Nucleus accumbens (tissue), 56 donors: ENCODE data around the gene ZNF566.
"Not testable (repeated sequence)": the region's sequence is repeated elsewhere in the genome, so short reads cannot be mapped to it uniquely, and the experiment has no call there.

Experiments
- DNase-seq, 56 donors: peaks; one replicate each; lab custom pipeline; 2025; lab: John Stamatoyannopoulos, UW

ZNF566 gene

DNA sequence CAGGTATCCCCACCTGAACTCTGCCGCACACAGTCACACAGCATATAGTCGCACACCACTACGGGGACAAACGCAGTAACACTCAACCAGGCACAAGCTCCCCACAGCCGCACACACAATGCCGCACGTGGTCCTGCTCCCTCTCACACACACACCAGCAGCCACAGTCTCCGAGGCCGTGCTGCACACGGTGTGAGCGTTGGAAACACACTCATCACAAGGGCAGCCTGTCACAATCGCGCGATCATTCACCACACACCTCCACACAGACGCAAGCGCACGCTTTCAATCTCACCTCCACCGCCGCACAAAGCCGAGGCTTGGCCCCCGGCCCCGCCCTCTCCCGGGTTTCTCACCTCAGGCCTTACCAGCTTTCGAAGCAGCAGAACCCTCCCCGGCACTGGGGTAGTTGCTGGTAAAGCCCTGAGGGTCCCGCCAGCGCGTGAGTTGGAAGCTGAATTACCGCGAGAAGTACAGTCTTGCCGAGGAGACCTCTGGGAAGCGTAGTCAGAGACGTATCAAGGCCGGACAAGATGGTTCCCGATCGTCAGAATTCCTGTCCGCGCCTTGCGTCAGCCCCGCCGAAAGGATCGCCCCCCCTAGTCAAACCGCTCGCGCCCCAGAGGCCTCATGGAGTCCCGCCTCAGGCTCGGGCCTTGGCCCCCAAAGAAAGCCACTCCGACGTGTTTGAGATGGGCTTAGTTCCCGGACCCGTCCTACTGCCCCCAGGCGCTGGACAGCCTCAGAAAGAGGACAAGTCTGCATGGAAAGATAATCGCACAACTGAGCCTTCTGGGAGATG is at the start of gene ZNF566:
Gene ZNF566 (minus strand): TSS at position 444 of the 802 bp plus-strand sequence. CDS start 13,004 bp downstream, outside the sequence.
- peak; percentile 47 to 97 (median 90) for DNase-seq

DNA sequence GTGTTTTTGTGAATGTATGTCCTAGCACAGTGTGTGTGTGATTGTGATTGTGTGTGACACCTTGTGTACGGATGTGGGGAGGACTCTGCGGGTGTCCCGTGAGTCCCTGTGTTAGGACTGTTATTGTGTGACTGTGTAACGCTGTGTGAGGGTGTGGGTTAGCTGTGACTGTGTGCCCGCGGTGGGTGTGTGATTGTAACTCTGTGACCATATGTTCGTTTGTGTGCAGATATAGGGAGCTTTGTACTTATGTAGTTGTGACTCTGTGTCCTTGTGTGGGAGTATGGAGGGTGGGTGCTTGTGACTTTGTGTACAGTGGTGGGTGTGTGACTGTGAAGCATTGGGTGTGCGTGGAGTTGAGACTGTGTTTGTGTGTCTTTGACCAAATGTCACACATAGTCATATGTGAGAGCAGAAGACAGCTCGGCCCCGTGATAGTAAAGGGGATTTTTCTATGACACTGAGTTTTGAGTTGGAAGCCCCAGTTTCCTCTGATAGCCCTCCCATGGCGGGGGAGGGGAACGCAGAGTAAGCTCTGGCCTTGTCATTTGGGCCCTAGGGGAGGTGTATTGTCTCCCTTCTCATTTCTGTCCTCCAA is 39.7 kb upstream of the ZNF566 start:
- peak in 4 of 56 donors; percentile 0 to 37 (median 18) for DNase-seq

DNA sequence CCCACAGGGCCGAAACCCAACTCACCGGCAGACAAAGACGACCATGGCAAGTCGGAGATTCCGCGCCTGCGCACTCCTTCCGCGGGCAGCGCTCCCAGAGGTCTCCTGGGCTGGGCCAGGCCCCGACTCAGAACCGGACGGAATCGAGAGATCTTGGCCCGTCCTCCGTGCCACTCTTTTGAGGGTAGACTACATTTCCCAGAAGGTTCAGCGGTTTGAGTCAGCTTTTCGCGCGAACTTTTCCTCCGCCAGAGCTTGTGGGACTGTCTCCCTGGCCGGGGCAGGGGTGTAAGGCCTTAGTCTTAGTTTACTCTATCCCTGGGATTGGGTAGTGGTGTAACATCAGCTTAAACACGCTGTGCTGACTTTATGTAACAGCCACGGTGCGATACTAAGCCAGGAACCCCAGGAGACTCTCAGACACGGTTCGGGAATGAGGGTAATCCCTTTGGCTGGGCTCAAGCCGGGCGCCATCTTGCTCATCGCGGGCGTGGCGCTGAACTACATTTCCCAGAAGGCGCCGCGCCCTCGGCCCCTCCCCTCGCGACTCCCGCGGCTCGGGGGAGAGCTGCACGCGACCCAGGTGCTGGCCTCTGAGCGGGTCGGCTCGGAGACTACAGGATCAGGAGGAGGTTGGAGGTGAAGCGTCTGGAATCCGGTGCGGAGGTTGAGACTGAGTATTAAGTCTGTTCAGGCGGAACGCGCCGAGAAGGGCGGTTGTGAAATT is 39.0 kb upstream of the ZNF566 start, which contains the start of gene ZNF260:
Gene ZNF260 (minus strand): TSS at position 78 of the 727 bp plus-strand sequence. CDS start 13,033 bp downstream, outside the sequence.
- DNase-seq: peak; percentile 80 to 99 (median 96)

DNA sequence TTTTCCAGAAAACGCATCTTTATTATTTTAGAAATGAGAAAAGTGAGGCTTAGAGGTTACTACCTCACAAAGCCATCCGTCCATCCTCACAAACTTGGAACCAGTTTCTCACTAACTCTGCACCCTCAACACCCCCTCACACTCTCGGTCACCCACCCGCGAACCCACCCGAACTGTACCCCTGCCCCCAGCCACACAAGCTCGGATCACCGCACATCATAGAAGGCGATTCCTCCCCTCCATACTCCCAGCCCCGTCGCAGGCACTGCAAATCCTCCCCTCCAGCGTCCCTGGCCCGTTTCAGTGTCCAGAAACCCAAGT is 38.5 kb upstream of the ZNF566 start:
- DNase-seq: no peak

DNA sequence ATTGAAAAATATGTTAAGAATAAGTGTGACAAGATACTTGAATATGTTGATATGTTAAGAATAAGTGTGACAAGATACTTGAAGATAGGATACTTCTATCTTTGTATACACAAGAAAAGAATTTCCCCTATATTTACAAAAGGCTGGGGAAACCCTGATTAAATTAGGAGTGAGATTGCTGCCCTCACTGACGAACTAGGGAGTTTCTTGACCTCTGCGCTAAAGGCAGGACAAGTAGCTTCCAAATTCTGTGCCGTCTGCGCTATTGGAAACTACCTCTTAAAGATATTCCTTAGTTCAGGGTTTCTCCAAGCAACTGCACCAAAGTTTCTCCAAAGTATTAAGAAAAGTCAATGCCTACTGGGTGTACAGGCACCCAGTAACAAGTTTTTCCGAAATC is 38.0 kb upstream of the ZNF566 start:
- DNase-seq: no peak

DNA sequence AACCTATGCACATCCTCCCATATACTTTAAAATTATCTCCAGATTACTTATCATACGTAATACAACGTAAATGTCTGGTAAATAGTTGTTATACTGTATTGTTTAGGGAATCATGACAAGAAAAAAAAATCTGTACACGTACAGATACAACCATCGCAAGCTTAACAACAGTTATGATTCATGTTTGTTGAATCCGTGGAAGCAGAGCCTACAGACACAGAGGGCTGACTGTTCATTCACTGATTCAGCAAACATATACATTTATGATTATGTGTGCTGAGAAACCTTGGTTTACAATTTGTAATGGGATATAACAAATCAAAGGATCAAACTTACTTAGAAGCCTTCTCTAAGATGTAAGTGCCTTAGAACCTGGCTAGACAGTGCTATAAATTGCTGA is 37.2 kb upstream of the ZNF566 start:
- DNase-seq: no peak

DNA sequence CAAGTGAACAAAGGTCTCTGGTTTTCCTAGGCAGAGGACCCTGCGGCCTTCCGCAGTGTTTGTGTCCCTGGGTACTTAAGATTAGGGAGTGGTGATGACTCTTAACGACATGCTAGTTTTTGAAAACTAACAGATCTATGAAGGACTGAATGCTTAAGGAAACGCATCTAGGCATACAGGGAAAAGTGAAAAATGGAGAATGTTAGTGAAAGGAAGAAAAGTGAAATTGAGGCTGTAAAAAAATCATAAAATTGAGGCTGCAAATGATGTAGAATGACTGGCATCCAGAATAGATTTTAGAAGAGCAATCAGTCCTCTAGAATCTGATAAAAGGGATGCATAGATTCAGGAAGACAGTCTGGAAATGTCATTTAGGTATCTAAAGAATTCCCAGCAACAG is 35.3 kb upstream of the ZNF566 start:
- DNase-seq: no peak

DNA sequence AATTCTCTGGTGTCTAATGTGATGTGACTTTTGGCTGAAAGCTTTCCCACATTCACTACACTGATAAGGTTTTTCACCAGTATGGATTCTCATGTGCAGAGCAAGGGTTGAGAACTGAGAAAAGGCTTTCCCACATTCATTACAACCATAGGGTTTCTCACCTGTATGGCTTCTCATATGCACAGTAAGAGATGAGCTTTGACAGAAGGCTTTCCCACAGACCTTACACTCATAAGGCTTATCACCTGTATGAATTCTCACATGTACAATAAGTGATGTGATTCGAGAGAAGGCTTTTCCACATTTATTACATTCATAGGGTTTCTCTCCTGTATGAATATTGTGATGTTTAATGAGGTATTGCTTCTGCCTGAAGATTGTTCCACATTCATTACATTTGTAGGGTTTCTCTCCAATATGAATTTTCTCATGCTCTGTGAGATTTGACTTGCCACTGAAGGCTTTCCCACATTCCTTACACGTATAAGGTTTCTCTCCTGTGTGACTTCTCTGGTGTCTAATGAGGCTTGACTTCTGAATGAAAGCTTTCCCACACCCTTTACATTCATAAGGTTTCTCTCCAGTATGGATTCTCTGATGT is 24.8 kb upstream of the ZNF566 start:
- no peak for DNase-seq

DNA sequence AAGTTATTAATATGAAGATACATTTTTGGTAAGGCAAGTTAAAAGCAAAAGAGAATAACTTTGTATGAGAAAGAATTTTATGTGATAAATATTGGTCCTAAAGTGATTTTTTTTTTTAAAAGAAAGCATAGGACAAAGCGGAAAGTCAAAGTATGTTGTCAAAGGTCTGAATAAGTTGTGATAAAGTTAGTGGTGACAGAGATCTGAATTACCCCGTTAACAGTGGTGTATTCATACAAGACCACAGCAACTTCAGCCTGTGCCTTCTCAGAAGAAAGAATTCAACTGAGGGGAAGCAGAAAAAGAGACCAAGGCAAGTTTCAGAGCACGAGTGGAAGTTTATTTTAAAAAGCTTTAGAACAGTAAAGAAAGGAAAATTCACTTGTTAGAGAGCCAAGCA is 19.0 kb upstream of the ZNF566 start:
- DNase-seq: no peak

DNA sequence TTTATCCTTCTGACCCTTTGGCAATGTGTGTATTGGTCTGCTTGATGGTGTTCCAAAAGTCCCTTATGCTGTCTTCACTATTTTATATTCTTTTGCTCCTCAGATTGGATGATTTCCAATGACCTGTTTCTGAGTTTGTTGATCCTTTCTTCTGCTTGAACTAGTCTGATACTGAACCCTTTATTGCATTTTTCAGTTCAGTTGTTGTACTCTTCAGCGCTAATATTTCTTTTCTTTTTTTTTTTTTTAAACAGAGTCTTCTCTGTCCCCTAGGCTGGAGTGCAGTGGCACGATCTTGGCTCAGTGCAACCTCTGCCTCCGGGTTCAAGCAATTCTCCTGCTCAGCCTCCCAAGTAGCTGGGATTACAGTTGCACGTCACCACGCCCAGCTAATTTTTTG is 12.6 kb upstream of the ZNF566 start:
- no peak for DNase-seq

DNA sequence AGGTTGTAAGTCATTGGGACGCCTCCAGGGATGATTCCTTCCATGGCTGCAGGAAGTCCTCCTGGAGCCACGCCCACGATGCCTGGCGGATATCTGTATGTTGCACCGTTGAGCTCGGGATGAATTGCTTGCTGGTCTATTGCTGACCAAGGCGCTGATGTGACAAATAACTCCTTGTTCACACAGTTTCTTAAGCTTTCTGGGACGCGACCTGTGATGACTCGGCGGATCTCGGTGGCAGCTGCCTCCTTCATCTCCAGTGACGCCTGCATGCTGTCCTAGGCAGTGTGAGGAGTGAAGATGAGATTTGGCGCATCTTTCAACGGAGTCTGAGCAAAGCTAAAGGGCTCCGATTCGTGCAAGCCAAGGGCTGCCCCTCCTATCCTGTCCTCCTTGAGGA is 7.6 kb upstream of the ZNF566 start:
- DNase-seq: no peak

DNA sequence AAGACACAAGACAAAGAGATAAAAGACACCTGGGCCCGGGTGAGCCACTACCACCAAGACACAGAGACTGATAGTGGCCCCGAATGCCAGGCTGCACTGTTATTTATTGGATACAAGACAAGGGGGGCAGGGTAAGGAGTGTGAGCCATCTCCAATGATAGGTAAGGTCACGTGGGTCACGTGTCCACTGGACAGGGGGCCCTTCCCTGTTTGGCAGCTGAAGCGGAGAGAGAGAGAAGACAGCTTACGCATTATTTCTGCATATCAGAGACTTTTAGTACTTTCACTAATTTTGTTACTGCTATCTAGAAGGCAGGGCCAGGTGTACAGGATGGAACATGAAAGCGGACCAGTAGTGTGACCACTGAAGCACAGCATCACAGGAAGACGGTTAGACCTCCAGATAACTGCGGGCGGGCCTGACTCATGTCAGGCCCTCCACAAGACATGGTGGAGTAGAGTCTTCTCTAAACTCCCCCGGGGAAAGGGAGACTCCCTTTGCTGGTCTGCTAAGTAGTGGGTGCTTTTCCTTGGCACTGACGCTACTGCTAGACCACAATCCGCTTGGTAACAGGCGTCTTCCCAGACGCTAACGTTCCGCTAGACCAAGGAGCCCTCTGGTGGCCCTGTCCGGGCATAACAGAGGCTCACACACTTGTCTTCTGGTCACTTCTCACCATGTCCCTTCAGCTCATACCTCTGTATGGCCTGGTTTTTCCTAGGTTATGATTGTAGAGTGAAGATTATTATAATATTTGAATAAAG is 3.5 kb upstream of the ZNF566 start:
- DNase-seq: peak in 45 of 56 donors; percentile 6 to 76 (median 25)

DNA sequence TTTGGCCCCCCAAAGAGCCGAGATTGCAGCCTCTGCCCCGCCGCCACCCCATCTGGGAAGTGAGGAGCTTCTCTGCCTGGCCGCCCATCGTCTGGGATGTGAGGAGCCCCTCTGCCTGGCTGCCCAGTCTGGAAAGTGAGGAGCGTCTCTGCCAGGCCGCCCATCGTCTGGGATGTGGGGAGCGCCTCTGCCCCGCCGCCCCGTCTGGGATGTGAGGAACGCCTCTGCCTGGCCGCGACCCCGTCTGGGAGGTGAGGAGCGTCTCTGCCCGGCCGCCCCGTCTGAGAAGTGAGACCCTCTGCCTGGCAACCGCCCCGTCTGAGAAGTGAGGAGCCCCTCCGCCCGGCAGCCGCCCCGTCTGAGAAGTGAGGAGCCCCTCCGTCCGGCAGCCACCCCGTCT is 1.5 kb upstream of the ZNF566 start:
- not testable (repeated sequence) for DNase-seq

DNA sequence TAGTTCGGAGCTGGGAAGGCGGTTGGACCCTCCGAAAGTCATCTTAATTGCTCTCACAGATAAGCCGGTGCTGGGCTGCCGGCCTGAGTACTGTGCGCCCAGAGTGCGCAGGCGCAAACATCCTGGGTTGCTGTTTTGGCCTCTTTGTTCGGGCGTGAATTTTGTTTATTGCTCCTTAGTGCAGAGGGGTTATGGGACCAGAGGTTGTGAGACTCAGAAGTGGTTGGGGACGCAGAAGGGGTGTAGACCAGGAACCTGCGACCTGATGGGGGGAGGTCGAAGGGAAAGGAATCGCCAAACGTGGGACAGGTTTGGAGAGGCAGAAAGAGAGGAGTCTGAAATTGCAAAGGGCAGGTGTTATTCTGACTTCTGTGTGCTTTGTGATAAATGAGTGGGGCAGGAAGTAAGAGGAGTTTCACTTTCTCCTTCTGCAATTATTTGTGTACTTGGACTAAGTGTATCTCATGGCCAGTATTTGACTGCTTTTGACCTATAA is 607 bp upstream of the ZNF566 start:
- peak in 5 of 56 donors; percentile 47 to 86 (median 76) for DNase-seq

DNA sequence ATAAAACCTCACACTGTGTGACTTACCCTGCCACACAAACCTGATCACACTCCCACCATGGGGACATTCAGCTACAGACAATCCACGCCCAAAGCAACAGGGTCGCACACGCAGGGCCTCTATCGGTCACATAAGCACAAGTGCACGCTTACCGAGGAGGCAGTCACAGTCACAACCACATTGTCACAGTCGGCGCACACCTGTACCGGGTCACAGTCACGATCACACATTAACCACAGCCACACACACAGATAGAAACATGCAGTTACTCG is 579 bp downstream of the ZNF566 start:
- DNase-seq: peak in 14 of 56 donors; percentile 25 to 68 (median 44)

DNA sequence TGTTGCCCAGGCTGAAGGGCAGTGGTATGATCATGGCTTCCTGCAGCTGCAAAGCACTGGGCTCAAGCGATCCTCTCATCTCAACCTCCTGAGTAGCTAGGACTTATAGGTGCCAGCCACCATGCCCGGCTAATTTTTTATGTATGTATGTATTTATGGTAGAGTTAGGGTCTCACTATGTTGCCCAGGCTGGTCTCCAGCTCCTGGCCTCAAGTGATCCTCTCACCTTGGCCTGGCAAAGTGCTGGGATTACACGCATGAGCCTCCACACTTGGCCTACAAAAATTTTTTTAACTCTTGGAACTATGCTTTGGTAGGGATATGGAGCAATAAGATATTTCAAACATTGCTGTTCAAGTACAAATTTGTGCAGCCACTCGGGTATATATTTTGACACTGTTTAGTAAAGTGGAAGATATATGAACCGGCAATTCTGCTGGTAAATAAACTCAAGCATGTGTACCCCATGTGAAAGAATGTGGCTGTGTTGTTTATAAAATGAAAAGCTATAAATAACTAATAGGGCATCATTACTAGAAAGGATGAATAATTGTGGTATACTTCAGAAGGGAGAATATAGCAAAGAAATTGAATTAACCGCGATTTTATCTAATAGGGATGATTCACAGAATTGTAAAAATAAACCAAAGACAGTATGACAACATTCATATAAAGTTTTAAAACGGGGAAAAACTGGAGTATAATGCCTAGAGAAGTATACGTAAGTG is 1.1 kb downstream of the ZNF566 start:
- no peak for DNase-seq

DNA sequence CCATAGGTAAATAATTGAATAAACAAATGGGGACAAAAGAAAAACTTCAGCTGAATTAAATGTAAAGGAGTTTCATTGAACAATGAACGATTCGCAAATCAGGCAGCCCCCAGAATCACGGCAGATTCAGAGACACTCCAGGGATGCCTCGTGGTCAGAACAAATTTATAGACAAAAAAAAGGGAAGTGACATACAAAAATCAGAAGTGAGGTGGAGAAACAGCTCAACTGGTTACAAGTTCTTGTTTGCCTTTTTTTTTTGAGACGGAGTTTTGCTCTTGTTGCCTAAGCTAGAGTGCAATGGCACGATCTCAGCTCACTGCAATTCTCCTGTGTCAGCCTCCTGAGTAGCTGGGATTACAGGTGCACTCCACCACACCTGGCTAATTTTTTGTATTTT is 5.7 kb downstream of the ZNF566 start:
- DNase-seq: no peak

DNA sequence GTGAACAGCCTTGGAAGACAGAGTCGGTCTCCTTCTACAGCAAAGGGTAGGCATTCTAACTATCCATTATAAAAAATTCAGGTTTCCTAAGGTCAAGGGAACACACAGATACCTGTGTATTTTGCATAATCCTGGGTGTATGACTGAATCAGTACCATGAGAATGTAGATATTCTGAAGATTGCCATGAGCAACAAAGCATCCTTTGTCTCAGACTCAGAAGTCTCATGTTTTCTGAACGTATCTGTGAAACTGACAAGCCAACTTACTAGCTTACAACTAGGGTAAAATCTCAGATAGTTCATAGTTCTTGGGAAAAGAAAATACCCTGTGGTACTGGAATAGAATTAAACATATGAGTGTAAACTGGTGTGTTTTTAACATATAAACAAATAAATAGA is 6.5 kb downstream of the ZNF566 start:
- no peak for DNase-seq

DNA sequence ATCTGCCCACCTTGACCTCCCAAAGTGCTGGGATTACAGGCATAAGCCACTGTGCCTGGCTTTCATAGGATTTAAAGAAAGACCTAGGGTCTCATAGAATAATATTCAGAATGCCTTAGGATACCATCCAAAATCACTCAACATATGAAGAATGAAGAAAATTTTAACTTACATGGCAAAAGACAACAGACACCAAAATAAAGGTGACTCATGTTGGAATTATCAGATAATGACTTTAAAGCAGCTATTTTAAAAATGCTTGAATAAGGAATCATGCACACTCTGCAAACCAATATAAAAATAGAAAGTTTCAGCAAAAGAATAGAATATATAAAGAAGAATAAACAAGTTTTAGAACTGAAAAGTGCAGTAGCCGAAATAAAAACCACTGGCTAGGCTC is 29.3 kb downstream of the ZNF566 start:
- no peak for DNase-seq

DNA sequence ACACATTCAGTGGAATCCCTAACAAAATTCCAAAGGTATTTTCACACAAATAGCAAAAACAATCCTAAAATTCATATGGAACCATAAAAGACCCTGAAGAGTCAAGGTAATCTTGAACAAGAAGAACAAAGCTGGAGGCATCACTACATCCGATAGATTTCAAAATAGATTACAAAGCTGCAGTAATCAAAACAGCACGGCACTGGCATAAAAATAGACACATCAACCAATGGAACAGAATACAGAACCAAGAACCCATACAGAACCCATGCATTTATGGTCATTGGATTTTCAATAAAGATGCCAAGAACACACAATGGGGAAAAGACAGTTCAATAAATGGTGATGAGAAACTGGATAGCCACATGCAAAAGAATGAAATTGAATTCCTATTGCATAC is 32.5 kb downstream of the ZNF566 start:
- DNase-seq: no peak
